IMR-90 (cell line): ENCODE results near the gene ZDHHC1. TPM values are rescaled to one million over a fixed set of nuclear protein-coding genes. Genes with fewer than 3 reads are reported as not detected.

Source experiments
- ATAC-seq: fragments of 200-7000 bp; cut with Tn5 transposase; 2 replicates; pipeline ENCODE4 v1.9.1; 2020; ENCODE audit warnings: low read depth, mild to moderate bottlenecking, moderate library complexity
- BruUV-seq: library from RNA; stranded (reverse); fragments of 400-500 nt; replicated peaks from 2 replicates; lab custom pipeline; 2021; lab: Mats Ljungman, UMichigan
- CTCF ChIA-PET: fragments of 300-600 bp; formaldehyde crosslinking; extraction: SDS; loops from one replicate; lab custom pipeline; 2021; ENCODE audit warnings: antibody characterized with exemption; lab: Yijun Ruan, JAX
- POLR2A ChIA-PET: fragments of 300-600 bp; sonication (Branson Sonifier 250); formaldehyde crosslinking; loops from one replicate; lab custom pipeline; 2022; ENCODE audit warnings: antibody characterized with exemption; ENCODE audit not compliant: unreplicated experiment; lab: Charles Lee
- DNase-seq: peaks from one replicate; pipeline ENCODE4 v3.0.0; 2013
- H2AFZ ChIP-seq: replicated peaks from 2 replicates; pipeline ENCODE3; 2013; ENCODE audit warnings: low read length, mild to moderate bottlenecking; ENCODE audit not compliant: poor library complexity
- H2AK5ac ChIP-seq: 2 replicates; pipeline ENCODE4 v1.6.1; 2013; ENCODE audit warnings: low read depth, low read length, inconsistent platforms
- H2AK9ac ChIP-seq: replicated peaks from 2 replicates; pipeline ENCODE3; 2013; ENCODE audit warnings: mild to moderate bottlenecking, low read depth, low read length, moderate library complexity; ENCODE audit not compliant: poor library complexity
- H2BK120ac ChIP-seq: 2 replicates; pipeline ENCODE4 v1.6.1; 2013; ENCODE audit warnings: low read depth, low read length, inconsistent platforms
- H2BK15ac ChIP-seq: 3 replicates; pipeline ENCODE4 v1.6.1; 2013; ENCODE audit warnings: low read depth, low read length, inconsistent platforms
- H2BK20ac ChIP-seq: 2 replicates; pipeline ENCODE4 v1.6.1; 2013; ENCODE audit warnings: low read depth, mild to moderate bottlenecking, inconsistent platforms, low read length, moderate library complexity
- H2BK5ac ChIP-seq: 2 replicates; pipeline ENCODE4 v1.6.1; 2013; ENCODE audit warnings: mild to moderate bottlenecking, low read depth, low read length, inconsistent platforms; ENCODE audit not compliant: poor library complexity, severe bottlenecking
- H3K14ac ChIP-seq: replicated peaks from 2 replicates; pipeline ENCODE4 v1.6.1; 2013; ENCODE audit warnings: low read depth, low read length, inconsistent platforms
- H3K18ac ChIP-seq: 2 replicates; pipeline ENCODE4 v1.6.1; 2013; ENCODE audit warnings: low read depth, low read length, control low read depth
- H3K23ac ChIP-seq: 2 replicates; pipeline ENCODE4 v1.6.1; 2013; ENCODE audit warnings: low read depth, low read length, inconsistent platforms
- H3K27ac ChIP-seq: 2 replicates; pipeline ENCODE4 v1.5.1; 2013; ENCODE audit warnings: mild to moderate bottlenecking, control low read depth, low read length; ENCODE audit not compliant: insufficient read depth
- H3K27me3 ChIP-seq: 2 replicates; pipeline ENCODE4 v1.6.1; 2013; ENCODE audit warnings: low read length; ENCODE audit not compliant: control insufficient read depth, insufficient read depth
- H3K36me3 ChIP-seq: 2 replicates; pipeline ENCODE4 v1.6.1; 2013; ENCODE audit warnings: low read length, mixed read lengths; ENCODE audit not compliant: control insufficient read depth, insufficient read depth
- H3K4ac ChIP-seq: 2 replicates; pipeline ENCODE4 v1.6.1; 2013; ENCODE audit warnings: low read depth, low read length, inconsistent platforms
- H3K4me1 ChIP-seq: 2 replicates; pipeline ENCODE4 v1.6.1; 2013; ENCODE audit warnings: low read length, mixed read lengths; ENCODE audit not compliant: control insufficient read depth, insufficient read depth
- H3K4me2 ChIP-seq: 2 replicates; pipeline ENCODE4 v1.6.1; 2013; ENCODE audit warnings: low read depth, mild to moderate bottlenecking, control low read depth, low read length, moderate library complexity
- H3K4me3 ChIP-seq: 2 replicates; pipeline ENCODE4 v1.5.1; 2013; ENCODE audit warnings: low read depth, mild to moderate bottlenecking, control low read depth, low read length, moderate library complexity; ENCODE audit not compliant: insufficient read depth
- H3K56ac ChIP-seq: 2 replicates; pipeline ENCODE4 v1.6.1; 2013; ENCODE audit warnings: low read length, inconsistent platforms; ENCODE audit not compliant: insufficient read depth; ENCODE audit errors: extremely low read depth
- H3K79me1 ChIP-seq, 2 experiments: 2 replicates each; pipeline ENCODE4 v1.6.1; 2013; ENCODE audit warnings: low read length in 2 of 2, inconsistent platforms in 1 of 2, low read depth in 1 of 2
- H3K9ac ChIP-seq: 2 replicates; pipeline ENCODE4 v1.6.1; 2013; ENCODE audit warnings: low read depth, low read length, control low read depth
- H3K9me1 ChIP-seq: 2 replicates; pipeline ENCODE4 v1.6.1; 2013; ENCODE audit warnings: low read length, inconsistent platforms; ENCODE audit not compliant: insufficient read depth
- H3K9me3 ChIP-seq: 2 replicates; pipeline ENCODE4 v1.6.1; 2013; ENCODE audit warnings: low read length; ENCODE audit not compliant: control insufficient read depth, insufficient read depth
- H4K20me1 ChIP-seq: 2 replicates; pipeline ENCODE4 v1.6.1; 2013; ENCODE audit warnings: low read length, inconsistent platforms; ENCODE audit not compliant: insufficient read depth
- H4K5ac ChIP-seq: 2 replicates; pipeline ENCODE4 v1.6.1; 2013; ENCODE audit warnings: mild to moderate bottlenecking, low read depth, low read length, control low read depth
- H4K8ac ChIP-seq, 2 experiments: 2 replicates each; pipeline ENCODE4 v1.6.1; 2013; ENCODE audit warnings: low read depth in 2 of 2, low read length in 2 of 2, control low read depth in 1 of 2, inconsistent platforms in 1 of 2
- H4K91ac ChIP-seq: 2 replicates; pipeline ENCODE4 v1.6.1; 2013; ENCODE audit warnings: low read depth, low read length, inconsistent platforms; ENCODE audit not compliant: insufficient read depth
- MXI1 ChIP-seq: IDR thresholded peaks from 2 replicates; pipeline ENCODE4 v1.6.1; 2012; ENCODE audit warnings: low read depth, mild to moderate bottlenecking, low read length, moderate library complexity, borderline replicate concordance
- WGBS, 2 experiments: methylation state at CpG; one replicate each; pipeline versions ENCODE4 v1.1.5 to v1.1.7; 2013; ENCODE audit warnings: missing lambda C conversion rate in 2 of 2; ENCODE audit not compliant: insufficient read length in 1 of 2; ENCODE audit errors: extremely low coverage in 2 of 2; 5-methylcytosine and 5-hydroxymethylcytosine counted together
- dilution Hi-C: fragments of 300-500 bp; cut with HindIII; formaldehyde crosslinking; loops from one replicate; pipeline ENCODE4 v1.14.3; 2018; ENCODE audit warnings: low sequenced_read_pairs; ENCODE audit not compliant: unreplicated experiment
- in situ Hi-C: fragments of 300-500 bp; cut with MboI; formaldehyde crosslinking; loops from 3 replicates; pipeline ENCODE4 v1.14.3; 2019; ENCODE audit warnings: low sequenced_read_pairs, inconsistent platforms, mixed read lengths
- intact Hi-C: fragments of 100-400 bp; cut with micrococcal nuclease; formaldehyde crosslinking; loops from 2 replicates; pipeline ENCODE4 v1.10.0; 2022
- polyA plus RNA-seq, 3 experiments: library from polyadenylated mRNA; depleted of rRNA; stranded (reverse); fragments of >200 nt; gene quantifications; 2 replicates each; pipeline ENCODE4 v1.2.3, GENCODE V29; 2012; ENCODE audit warnings: low replicate concordance in 1 of 3
- total RNA-seq: library from RNA; depleted of rRNA; stranded (reverse); fragments of >200 nt; gene quantifications from 2 replicates; pipeline ENCODE4 v1.2.3, GENCODE V29; 2012

The ZDHHC1 gene
- total and polyA plus RNA-seq, 2 of the 4 experiments (the other 2 are of a cell fraction), result 2.0 to 5.9 TPM

GRCh38 chr16:67389911-67390815, 26.1 kb downstream of the ZDHHC1 start:
- Histone ChIP-seq H4K5ac (no peak overlapping the region), H3K9me3 (no peaks in the 10 kb centered on the region), H3K9ac (no peak overlapping the region), H2AK9ac (no peak overlapping the region), H3K18ac (no peak overlapping the region), H4K20me1 (no peaks in the 10 kb centered on the region), H3K56ac (no peak overlapping the region), H2BK20ac (no peak overlapping the region), H3K27ac (no peak overlapping the region), H3K4me3 (no peak overlapping the region), H2AFZ (no peak overlapping the region), H3K4ac (no peak overlapping the region), H3K23ac (no peak overlapping the region), H2AK5ac (no peak overlapping the region), H4K91ac (no peak overlapping the region), H2BK120ac (no peak overlapping the region), H3K4me1 (peaks cover 5% of the 10 kb centered on the region; the same call in 1 of the 2 replicates), H3K4me2 (no peak overlapping the region), H3K14ac (no peak overlapping the region), H2BK15ac (no peak overlapping the region), H2BK5ac (no peak overlapping the region), H3K9me1 (peaks cover 5% of the 10 kb centered on the region; the same call in 1 of the 2 replicates), H3K27me3 (peaks cover 24% of the 10 kb centered on the region), H4K8ac (no peak overlapping the region), H3K79me1 (no peaks in the 10 kb centered on the region), H3K36me3 (no peaks in the 10 kb centered on the region)
- CTCF ChIA-PET, result no interaction called here
- no peak for DNase-seq
- no peak for TF ChIP-seq MXI1
- dilution Hi-C loops (no loop called here), in situ Hi-C loops (no loop called here), intact Hi-C loops (loop anchor here (5.0 kb wide), 1 partner anchor 143 kb away; the partner anchor contains the start of genes FHOD1 and SLC9A5)
- WGBS, 2 experiments, result 96% methylated on average over 17 of the region's 27 CpGs; no CpG with 5 or more reads in 1 of the 2 experiments
- ATAC-seq, result no peak
- POLR2A ChIA-PET, result no interaction called here
- no TSS peak for BruUV-seq
